H9 (cell line): ENCODE measurements around the gene RTF2. TPM values are rescaled to one million over a fixed set of nuclear protein-coding genes. Genes with fewer than 3 reads are reported as not detected.

Experiments
- DNase-seq: peaks from one replicate; pipeline ENCODE4 v3.0.0-alpha.2; 2017
- H2AFZ ChIP-seq: one replicate; pipeline ENCODE4 v1.6.1; 2013; ENCODE audit warnings: mild to moderate bottlenecking, low read length, control low read depth, moderate library complexity
- H2AK5ac ChIP-seq: 2 replicates; pipeline ENCODE4 v1.6.1; 2013; ENCODE audit warnings: low read length, control low read depth, mixed read lengths; ENCODE audit not compliant: insufficient read length
- H2BK120ac ChIP-seq: one replicate; pipeline ENCODE4 v1.6.1; 2013; ENCODE audit warnings: low read depth, mild to moderate bottlenecking, low read length, control low read depth, inconsistent platforms; ENCODE audit not compliant: poor library complexity, severe bottlenecking
- H2BK12ac ChIP-seq: 2 replicates; pipeline ENCODE4 v1.6.1; 2013; ENCODE audit warnings: low read length, control low read depth, mixed read lengths, low read depth; ENCODE audit not compliant: insufficient read length
- H2BK15ac ChIP-seq: 2 replicates; pipeline ENCODE4 v1.6.1; 2013; ENCODE audit warnings: low read depth, low read length, control low read depth
- H2BK20ac ChIP-seq: one replicate; pipeline ENCODE4 v1.6.1; 2013; ENCODE audit warnings: low read depth, mild to moderate bottlenecking, low read length, control low read depth, inconsistent platforms; ENCODE audit not compliant: poor library complexity, severe bottlenecking
- H2BK5ac ChIP-seq: 2 replicates; pipeline ENCODE4 v1.6.1; 2013; ENCODE audit warnings: low read length, control low read depth, mixed read lengths; ENCODE audit not compliant: insufficient read length
- H3K14ac ChIP-seq: 2 replicates; pipeline ENCODE4 v1.6.1; 2013; ENCODE audit warnings: low read length, control low read depth; ENCODE audit not compliant: insufficient read depth
- H3K18ac ChIP-seq: 2 replicates; pipeline ENCODE4 v1.6.1; 2013; ENCODE audit warnings: low read depth, mild to moderate bottlenecking, mixed read lengths, low read length, control low read depth; ENCODE audit not compliant: insufficient read length
- H3K23ac ChIP-seq: 2 replicates; pipeline ENCODE4 v1.6.1; 2013; ENCODE audit warnings: low read length, control low read depth, mixed read lengths, low read depth; ENCODE audit not compliant: insufficient read length
- H3K23me2 ChIP-seq: 2 replicates; pipeline ENCODE4 v1.6.1; 2013; ENCODE audit warnings: low read depth, mild to moderate bottlenecking, mixed read lengths, low read length, control low read depth; ENCODE audit not compliant: insufficient read length, poor library complexity, severe bottlenecking
- H3K27ac ChIP-seq: 2 replicates; pipeline ENCODE4 v1.5.1; 2013; ENCODE audit warnings: low read length, control low read depth, mixed read lengths, low read depth; ENCODE audit not compliant: insufficient read length
- H3K27me3 ChIP-seq: 2 replicates; pipeline ENCODE4 v1.6.1; 2013; ENCODE audit warnings: low read length, control low read depth, inconsistent platforms; ENCODE audit not compliant: insufficient read depth
- H3K4ac ChIP-seq: 2 replicates; pipeline ENCODE4 v1.6.1; 2013; ENCODE audit warnings: low read depth, mild to moderate bottlenecking, control low read depth, inconsistent platforms, low read length, moderate library complexity
- H3K4me1 ChIP-seq: 2 replicates; pipeline ENCODE4 v1.6.1; 2013; ENCODE audit warnings: low read length, control low read depth, inconsistent platforms; ENCODE audit not compliant: insufficient read depth
- H3K4me2 ChIP-seq: 2 replicates; pipeline ENCODE4 v1.6.1; 2013; ENCODE audit warnings: low read length, control low read depth, mixed read lengths; ENCODE audit not compliant: insufficient read length, insufficient read depth
- H3K56ac ChIP-seq: 2 replicates; pipeline ENCODE4 v1.6.1; 2013; ENCODE audit warnings: low read depth, mild to moderate bottlenecking, mixed read lengths, low read length, control low read depth; ENCODE audit not compliant: insufficient read length
- H3K79me1 ChIP-seq: 2 replicates; pipeline ENCODE4 v1.6.1; 2013; ENCODE audit warnings: low read depth, mild to moderate bottlenecking, moderate library complexity, low read length, control low read depth, inconsistent platforms; ENCODE audit not compliant: insufficient read depth, poor library complexity, severe bottlenecking
- H3K79me2 ChIP-seq: 2 replicates; pipeline ENCODE4 v1.6.1; 2013; ENCODE audit warnings: low read length, control low read depth, inconsistent platforms; ENCODE audit not compliant: insufficient read depth
- H3K9ac ChIP-seq: 2 replicates; pipeline ENCODE4 v1.6.1; 2013; ENCODE audit warnings: low read length, control low read depth, mixed read lengths; ENCODE audit not compliant: insufficient read length; ENCODE audit errors: extremely low read depth
- H3K9me3 ChIP-seq: one replicate; pipeline ENCODE4 v1.6.1; 2013; ENCODE audit warnings: low read depth, low read length, inconsistent platforms; ENCODE audit not compliant: control insufficient read depth
- H3T11ph ChIP-seq: one replicate; pipeline ENCODE4 v1.6.1; 2013; ENCODE audit warnings: mild to moderate bottlenecking, low read length, control low read depth, inconsistent platforms
- H4K20me1 ChIP-seq: one replicate; pipeline ENCODE4 v1.6.1; 2013; ENCODE audit not compliant: control insufficient read depth, insufficient read length, insufficient read depth
- H4K5ac ChIP-seq: 2 replicates; pipeline ENCODE4 v1.6.1; 2013; ENCODE audit warnings: low read depth, mild to moderate bottlenecking, mixed read lengths, low read length, control low read depth; ENCODE audit not compliant: insufficient read length
- H4K8ac ChIP-seq: replicated peaks from 2 replicates; pipeline ENCODE4 v1.6.1; 2013; ENCODE audit warnings: low read length, control low read depth, mixed read lengths, low read depth; ENCODE audit not compliant: insufficient read length
- H4K91ac ChIP-seq: 2 replicates; pipeline ENCODE4 v1.6.1; 2013; ENCODE audit warnings: low read depth, mild to moderate bottlenecking, moderate library complexity, mixed read lengths, low read length, control low read depth; ENCODE audit not compliant: insufficient read length
- H3K27ac Mint-ChIP-seq, 3 experiments: 2 replicates in 2 of 3; 3 replicates in 1 of 3; pipeline ENCODE4 v1.8.0; 2020 to 2021; ENCODE audit warnings: mixed read lengths in 3 of 3, mild to moderate bottlenecking in 1 of 3, moderate library complexity in 1 of 3
- H3K27me3 Mint-ChIP-seq: 2 replicates; pipeline ENCODE4 v1.8.0; 2021; ENCODE audit warnings: low read depth, mild to moderate bottlenecking, moderate library complexity, mixed read lengths
- H3K36me3 Mint-ChIP-seq, 3 experiments: 2 replicates in 2 of 3; 3 replicates in 1 of 3; pipeline ENCODE4 v1.8.0; 2020 to 2021; ENCODE audit warnings: low read depth in 3 of 3, mixed read lengths in 3 of 3; ENCODE audit not compliant: insufficient read depth in 1 of 3
- H3K4me1 Mint-ChIP-seq, 2 experiments: 2 replicates each; pipeline ENCODE4 v1.8.0; 2020; ENCODE audit warnings: mixed read lengths in 2 of 2
- H3K4me3 Mint-ChIP-seq, 2 experiments: 2 replicates in 1 of 2; 3 replicates in 1 of 2; pipeline ENCODE4 v1.8.0; 2020 to 2021; ENCODE audit warnings: mild to moderate bottlenecking in 2 of 2, mixed read lengths in 2 of 2, moderate library complexity in 1 of 2
- H3K9me3 Mint-ChIP-seq, 2 experiments: 2 replicates in 1 of 2; 3 replicates in 1 of 2; pipeline ENCODE4 v1.8.0; 2020; ENCODE audit warnings: mild to moderate bottlenecking in 2 of 2, mixed read lengths in 2 of 2, moderate library complexity in 1 of 2
- CTCF ChIP-seq: fragments of 200-600 bp; sonication (generic); conservative IDR thresholded peaks from 3 replicates; pipeline ENCODE4 v1.8.0; 2021; ENCODE audit warnings: antibody characterized with exemption, mild to moderate bottlenecking
- WGBS: extraction: QIAGEN DNeasy Blood & Tissue Kit; methylation state at CpG from one replicate; pipeline ENCODE4 v1.1.7; 2013; ENCODE audit warnings: missing lambda C conversion rate, low lambda C conversion rate, mixed read lengths; ENCODE audit not compliant: insufficient read length; ENCODE audit errors: extremely low coverage; 5-methylcytosine and 5-hydroxymethylcytosine counted together
- total RNA-seq: library from RNA; stranded (reverse); gene quantifications from 2 replicates; pipeline ENCODE4 v1.2.1, GENCODE V29; 2021

RTF2 gene
- total RNA-seq, 1 experiment from 2014 or later: 62.6 TPM

GRCh38 chr20:56518721-56519398 lies 50.4 kb downstream of the RTF2 start:
- Histone ChIP-seq H3K9ac (no peak overlapping the region), H2AK5ac (no peak overlapping the region), H3K4me2 (no peak overlapping the region), H3K9me3 (no peaks in the 10 kb centered on the region), H3K23me2 (no peaks in the 10 kb centered on the region), H3K23ac (no peak overlapping the region), H2BK120ac (no peak overlapping the region), H3K18ac (no peak overlapping the region), H3K79me2 (no peaks in the 10 kb centered on the region), H3K27me3 (no peaks in the 10 kb centered on the region), H2BK12ac (no peak overlapping the region), H2BK15ac (no peak overlapping the region), H3K79me1 (no peaks in the 10 kb centered on the region), H4K91ac (no peak overlapping the region), H3K56ac (no peak overlapping the region), H3K27ac (no peak overlapping the region), H2AFZ (no peak overlapping the region), H3T11ph (no peak overlapping the region), H2BK20ac (no peak overlapping the region), H4K5ac (no peak overlapping the region), H3K4me1 (no peaks in the 10 kb centered on the region), H4K20me1 (no peaks in the 10 kb centered on the region), H3K4ac (no peak overlapping the region), H4K8ac (no peak overlapping the region), H2BK5ac (no peak overlapping the region), H3K14ac (no peak overlapping the region)
- no peak for TF ChIP-seq CTCF
- Mint-ChIP-seq H3K4me3 (no peak overlapping the region), H3K36me3 (peaks cover 41 to 55% (median 53%) of the 10 kb centered on the region in 3 experiments), H3K4me1 (no peaks in the 10 kb centered on the region), H3K9me3 (peaks cover 17 to 19% of the 10 kb centered on the region in 2 experiments), H3K27ac (no peak overlapping the region), H3K27me3 (peaks cover 3% of the 10 kb centered on the region)
- no CpG with 5 or more reads among the region's 10 CpGs for WGBS
- no peak for DNase-seq
